GM12878 (cell line): ENCODE results near the gene SCUBE3. TPM values are rescaled to one million over a fixed set of nuclear protein-coding genes. Genes with fewer than 3 reads are reported as not detected.

Experiments used
- ATAC-seq: fragments of 200-7000 bp; cut with Tn5 transposase; 3 replicates; pipeline ENCODE4 v1.9.1; 2020; ENCODE audit warnings: mild to moderate bottlenecking, moderate library complexity
- BruUV-seq: library from RNA; stranded (reverse); fragments of 400-500 nt; replicated peaks from 2 replicates; lab custom pipeline; 2021; lab: Mats Ljungman, UMichigan
- CTCF ChIA-PET: fragments of 300-600 bp; sonication (Branson Sonifier 250); formaldehyde crosslinking; extraction: SDS; loops from one replicate; lab custom pipeline; 2021; ENCODE audit warnings: inconsistent platforms; lab: Yijun Ruan, JAX
- POLR2A ChIA-PET: fragments of 350-600 bp; formaldehyde crosslinking; extraction: SDS; loops from one replicate; lab custom pipeline; 2021; ENCODE audit warnings: inconsistent platforms; lab: Charles Lee
- RAD21 ChIA-PET: fragments of 300-600 bp; sonication (Branson Sonifier 250); formaldehyde crosslinking; loops from one replicate; lab custom pipeline; 2023; ENCODE audit warnings: antibody characterized with exemption; ENCODE audit not compliant: unreplicated experiment; lab: Charles Lee
- SMC1A ChIA-PET: fragments of 300-600 bp; sonication (Branson Sonifier 250); formaldehyde crosslinking; loops from one replicate; lab custom pipeline; 2023; ENCODE audit not compliant: unreplicated experiment, uncharacterized antibody; lab: Charles Lee
- DNase-seq: peaks from one replicate; pipeline ENCODE4 v3.0.0-alpha.2; 2011; ENCODE audit warnings: low read depth, low spot score
- FAIRE-seq: peaks from 3 replicates; lab custom pipeline; 2011; peaks lifted over from hg19 to GRCh38; lab: Jason Lieb, UNC
- H2AFZ ChIP-seq: 2 replicates; pipeline ENCODE4 v1.6.0; 2011; ENCODE audit warnings: low read depth, low read length, control low read depth; ENCODE audit not compliant: control insufficient read depth
- H3K27ac ChIP-seq: 2 replicates; pipeline ENCODE4 v1.5.1; 2011; ENCODE audit warnings: control low read depth; ENCODE audit not compliant: control insufficient read depth, insufficient read depth
- H3K27me3 ChIP-seq, 2 experiments: replicated peaks in 1 of 2; 2 replicates each; pipeline versions ENCODE4 v1.6.0 to v1.6.1; 2011; ENCODE audit warnings: low read length in 1 of 2; ENCODE audit not compliant: control insufficient read depth in 2 of 2, insufficient read depth in 2 of 2
- H3K36me3 ChIP-seq, 2 experiments: 2 replicates each; pipeline ENCODE4 v1.5.1; 2011; ENCODE audit warnings: low read length in 1 of 2; ENCODE audit not compliant: control insufficient read depth in 2 of 2, insufficient read depth in 2 of 2
- H3K4me1 ChIP-seq: 2 replicates; pipeline ENCODE4 v1.6.1; 2011; ENCODE audit warnings: mild to moderate bottlenecking, low read length, moderate library complexity, mixed read lengths; ENCODE audit not compliant: control insufficient read depth, insufficient read depth
- H3K4me2 ChIP-seq: 2 replicates; pipeline ENCODE4 v1.6.0; 2011; ENCODE audit warnings: control low read depth; ENCODE audit not compliant: control insufficient read depth, insufficient read depth
- H3K4me3 ChIP-seq: fragments of 200-600 bp; sonication (generic); 2 replicates; pipeline ENCODE4 v1.5.1; 2016
- H3K79me2 ChIP-seq: 2 replicates; pipeline ENCODE4 v1.6.0; 2011; ENCODE audit warnings: low read length; ENCODE audit not compliant: control insufficient read depth, insufficient read depth
- H3K9ac ChIP-seq: 2 replicates; pipeline ENCODE4 v1.8.0; 2011; ENCODE audit warnings: low read length, control low read depth, mixed read lengths; ENCODE audit not compliant: control insufficient read depth, insufficient read depth
- H3K9me3 ChIP-seq: replicated peaks from 3 replicates; pipeline ENCODE4 v1.5.1; 2011; ENCODE audit warnings: mild to moderate bottlenecking, low read length; ENCODE audit not compliant: control insufficient read depth, insufficient read depth
- H4K20me1 ChIP-seq: 2 replicates; pipeline ENCODE4 v1.6.0; 2011; ENCODE audit not compliant: control insufficient read depth, insufficient read depth
- ATF3 ChIP-seq: IDR thresholded peaks from 2 replicates; pipeline ENCODE4 v1.6.1; 2011; ENCODE audit warnings: low read depth, mild to moderate bottlenecking, low read length, moderate library complexity, borderline replicate concordance; ENCODE audit errors: extremely low read depth
- BCL3 ChIP-seq: IDR thresholded peaks from 2 replicates; pipeline ENCODE4 v1.6.1; 2011; ENCODE audit warnings: borderline replicate concordance, low read depth, mild to moderate bottlenecking, moderate library complexity, low read length; ENCODE audit not compliant: insufficient read depth, poor library complexity, severe bottlenecking
- CHD1 ChIP-seq: IDR thresholded peaks from 2 replicates; pipeline ENCODE4 v1.6.1; 2012; ENCODE audit warnings: low read depth, low read length, improper control_type of control experiment
- RAD21 ChIP-seq: IDR thresholded peaks from 2 replicates; pipeline ENCODE4 v1.6.1; 2011; ENCODE audit warnings: mild to moderate bottlenecking, low read depth, low read length, moderate library complexity; ENCODE audit not compliant: insufficient read depth
- SIN3A ChIP-seq: IDR thresholded peaks from 2 replicates; pipeline ENCODE4 v1.6.1; 2012; ENCODE audit warnings: low read depth, low read length, improper control_type of control experiment
- SREBF1 ChIP-seq: IDR thresholded peaks from 2 replicates; pipeline ENCODE4 v1.6.1; 2012; ENCODE audit warnings: mild to moderate bottlenecking, low read length
- SRF ChIP-seq, 2 experiments: IDR thresholded peaks; 2 replicates each; pipeline ENCODE4 v1.6.1; 2011; ENCODE audit warnings: low read depth in 2 of 2, low read length in 2 of 2, mild to moderate bottlenecking in 1 of 2, moderate library complexity in 1 of 2
- TCF3 ChIP-seq: IDR thresholded peaks from 2 replicates; pipeline ENCODE4 v1.6.1; 2012; ENCODE audit warnings: low read depth, mild to moderate bottlenecking, low read length, borderline replicate concordance; ENCODE audit not compliant: insufficient read depth
- ZNF24 ChIP-seq: fragments of 450-650 bp; IDR thresholded peaks from 2 replicates; pipeline ENCODE4 v1.6.1; 2017; ENCODE audit warnings: antibody characterized with exemption, mild to moderate bottlenecking
- WGBS: methylation state at CpG from one replicate; pipeline ENCODE4 v1.1.6; 2016; ENCODE audit warnings: low lambda C conversion rate; ENCODE audit not compliant: insufficient replicate concordance, insufficient coverage; ENCODE audit errors: missing lambda C conversion rate; 5-methylcytosine and 5-hydroxymethylcytosine counted together
- in situ Hi-C: fragments of 300-500 bp; cut with MboI; formaldehyde crosslinking; loops from 9 replicates; pipeline ENCODE4 v1.14.3; 2018; ENCODE audit warnings: mixed read lengths
- intact Hi-C: fragments of 100-400 bp; cut with micrococcal nuclease; formaldehyde crosslinking; loops from one replicate; pipeline ENCODE4 v1.14.2; 2022; ENCODE audit not compliant: unreplicated experiment
- polyA plus RNA-seq, 11 experiments: library from polyadenylated mRNA; depleted of rRNA in 4 of 11; unstranded in 6 of 11; stranded (reverse) in 5 of 11; fragments of >200 nt; fragmentation: Nextera tagmentation in 4 of 11; fragmentation: Illumina TruSeq in 1 of 11; extraction: Ambion mirVana in 4 of 11; extraction: Trizol in 1 of 11; gene quantifications; 1 replicate in 1 of 11; 2 replicates in 10 of 11; pipeline versions ENCODE4 v1.2.1 to v1.2.3, GENCODE V29; 2011 to 2016; ENCODE audit warnings: inconsistent platforms in 2 of 11, missing spikeins in 2 of 11, low read depth in 1 of 11
- total RNA-seq, 4 experiments: library from RNA; depleted of rRNA in 3 of 4; stranded (reverse); fragments of >200 nt in 3 of 4; fragmentation: Illumina TruSeq in 1 of 4; extraction: Trizol in 1 of 4; gene quantifications; 2 replicates each; pipeline versions ENCODE4 v1.2.1 to v1.2.3, GENCODE V29; 2013 to 2021
- TF ChIP-seq, protein P1 (sequence below), 3 experiments: IDR thresholded peaks in 2 of 3; conservative IDR thresholded peaks in 1 of 3; 2 replicates each; pipeline ENCODE4 v1.5.1; 2011; ENCODE audit warnings: low read depth in 3 of 3, low read length in 3 of 3, mild to moderate bottlenecking in 3 of 3, control low read depth in 2 of 3, moderate library complexity in 2 of 3, inconsistent platforms in 1 of 3, mixed read lengths in 1 of 3; ENCODE audit not compliant: control insufficient read depth in 2 of 3, insufficient read depth in 1 of 3; ENCODE audit errors: extremely low read depth in 1 of 3
- TF ChIP-seq, protein P2 (sequence below): fragments of 450-650 bp; conservative IDR thresholded peaks from 2 replicates; pipeline ENCODE4 v1.6.1; 2017; ENCODE audit warnings: mild to moderate bottlenecking, moderate library complexity

The SCUBE3 gene
- total and polyA plus RNA-seq, 10 of the 15 experiments (the other 5 are each of a cell fraction or from before 2014, with no cell fraction given), result under 0.01 to 0.20 (median 0.07) TPM; not detected in 4

- TF ChIP-seq CHD1 (0 out of 2 replicates have a peak, but pooled peaks have one; percentile 22), SIN3A (no peak), SRF (IDR thresholded peaks at IDR 0.05; ENCODE audit: low read depth in 2 of 2, low read length in 2 of 2) (no peak)
Observed at GRCh38 chr6:35296931-35297600, 83.3 kb downstream of the SCUBE3 start (continued).

DNA sequence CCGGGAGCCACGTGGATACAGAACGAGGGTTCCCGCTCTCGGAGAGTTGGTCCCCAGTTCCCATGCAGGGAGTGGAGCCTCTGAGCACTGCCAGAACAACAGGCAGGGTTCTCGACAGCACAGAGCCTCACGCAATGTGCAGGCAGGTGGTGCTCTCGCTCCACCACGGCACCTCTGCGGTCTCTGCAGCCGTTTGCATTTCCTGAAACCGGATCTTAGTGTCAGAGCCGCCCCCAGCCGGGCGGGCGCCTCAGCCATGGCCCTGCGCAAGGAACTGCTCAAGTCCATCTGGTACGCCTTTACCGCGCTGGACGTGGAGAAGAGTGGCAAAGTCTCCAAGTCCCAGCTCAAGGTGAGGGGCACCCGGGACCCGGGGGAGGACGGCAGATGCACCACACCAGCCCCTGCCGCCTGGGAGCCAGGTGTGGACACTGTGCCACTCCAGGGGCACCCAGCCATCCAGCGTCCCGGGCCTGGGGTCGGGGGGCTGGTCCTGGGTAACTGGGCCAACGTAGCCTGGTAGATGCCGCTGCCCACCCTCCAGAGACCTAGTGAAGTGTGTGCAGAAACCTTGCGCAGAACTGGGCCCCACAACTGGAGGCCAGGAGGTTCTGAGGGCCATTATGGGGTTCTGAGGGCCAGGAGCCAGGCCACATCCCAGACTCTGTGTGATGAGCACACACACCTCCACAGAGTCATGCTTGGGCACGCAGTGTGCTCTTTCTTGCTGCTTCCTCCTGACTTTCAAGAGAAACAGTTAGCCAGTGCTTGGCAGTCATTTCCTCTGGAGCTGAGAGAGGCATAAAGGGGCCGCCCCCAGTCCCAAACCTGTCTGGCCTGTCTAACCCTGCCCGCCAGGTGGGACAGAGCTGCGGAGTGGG, 84.1 kb downstream of the SCUBE3 start, which contains the start of gene DEF6:
TSS of gene DEF6 (plus strand) at position 218 of the 881 bp plus-strand sequence. CDS start at position 257, 39 bp downstream.
- intact Hi-C loops, result loop anchor here (1.0 to 10.0 kb wide), 6 partner anchors 29 to 434 kb away; partner anchors contain the start of genes PPARD and RPL10A
- TF ChIP-seq BCL3 (peak; percentile 26), SREBF1 (no peak), RAD21 (peak; percentile 96), TCF3 (peak; percentile 79), ATF3 (no peak), ZNF24 (peak; percentile 66)
- TF ChIP-seq, protein P1, sequence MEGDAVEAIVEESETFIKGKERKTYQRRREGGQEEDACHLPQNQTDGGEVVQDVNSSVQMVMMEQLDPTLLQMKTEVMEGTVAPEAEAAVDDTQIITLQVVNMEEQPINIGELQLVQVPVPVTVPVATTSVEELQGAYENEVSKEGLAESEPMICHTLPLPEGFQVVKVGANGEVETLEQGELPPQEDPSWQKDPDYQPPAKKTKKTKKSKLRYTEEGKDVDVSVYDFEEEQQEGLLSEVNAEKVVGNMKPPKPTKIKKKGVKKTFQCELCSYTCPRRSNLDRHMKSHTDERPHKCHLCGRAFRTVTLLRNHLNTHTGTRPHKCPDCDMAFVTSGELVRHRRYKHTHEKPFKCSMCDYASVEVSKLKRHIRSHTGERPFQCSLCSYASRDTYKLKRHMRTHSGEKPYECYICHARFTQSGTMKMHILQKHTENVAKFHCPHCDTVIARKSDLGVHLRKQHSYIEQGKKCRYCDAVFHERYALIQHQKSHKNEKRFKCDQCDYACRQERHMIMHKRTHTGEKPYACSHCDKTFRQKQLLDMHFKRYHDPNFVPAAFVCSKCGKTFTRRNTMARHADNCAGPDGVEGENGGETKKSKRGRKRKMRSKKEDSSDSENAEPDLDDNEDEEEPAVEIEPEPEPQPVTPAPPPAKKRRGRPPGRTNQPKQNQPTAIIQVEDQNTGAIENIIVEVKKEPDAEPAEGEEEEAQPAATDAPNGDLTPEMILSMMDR (IDR thresholded peaks at IDR 0.05 in 2 of 3, conservative IDR thresholded peaks at IDR 0.05 in 1 of 3; ENCODE audit: control insufficient read depth in 2 of 3, extremely low read depth in 1 of 3, insufficient read depth in 1 of 3, low read depth in 3 of 3, low read length in 3 of 3), result peak; percentile 92 to 99 (median 97); a peak in 5 of 6 replicates
- TF ChIP-seq, protein P2, sequence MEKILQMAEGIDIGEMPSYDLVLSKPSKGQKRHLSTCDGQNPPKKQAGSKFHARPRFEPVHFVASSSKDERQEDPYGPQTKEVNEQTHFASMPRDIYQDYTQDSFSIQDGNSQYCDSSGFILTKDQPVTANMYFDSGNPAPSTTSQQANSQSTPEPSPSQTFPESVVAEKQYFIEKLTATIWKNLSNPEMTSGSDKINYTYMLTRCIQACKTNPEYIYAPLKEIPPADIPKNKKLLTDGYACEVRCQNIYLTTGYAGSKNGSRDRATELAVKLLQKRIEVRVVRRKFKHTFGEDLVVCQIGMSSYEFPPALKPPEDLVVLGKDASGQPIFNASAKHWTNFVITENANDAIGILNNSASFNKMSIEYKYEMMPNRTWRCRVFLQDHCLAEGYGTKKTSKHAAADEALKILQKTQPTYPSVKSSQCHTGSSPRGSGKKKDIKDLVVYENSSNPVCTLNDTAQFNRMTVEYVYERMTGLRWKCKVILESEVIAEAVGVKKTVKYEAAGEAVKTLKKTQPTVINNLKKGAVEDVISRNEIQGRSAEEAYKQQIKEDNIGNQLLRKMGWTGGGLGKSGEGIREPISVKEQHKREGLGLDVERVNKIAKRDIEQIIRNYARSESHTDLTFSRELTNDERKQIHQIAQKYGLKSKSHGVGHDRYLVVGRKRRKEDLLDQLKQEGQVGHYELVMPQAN, result no peak; the same call in 1 of the 2 replicates

More for the DNA sequence above, 84.1 kb downstream of the SCUBE3 start, which contains the start of gene DEF6:
- ATAC-seq (peak; percentile 92), DNase-seq (peak; percentile 72), FAIRE-seq (peak; percentile 97)
- ChIA-PET CTCF (interaction anchor here (0.6 to 7.2 kb wide), 23 partner anchors 9 to 438 kb away, joined by 3 to 217 read pairs (median 4); partner anchors contain the start of genes FANCE, PPARD, RPL10A and ZNF76), POLR2A (interaction anchor here (0.5 to 2.1 kb wide), 10 partner anchors 12 to 171 kb away, joined by 3 to 7 read pairs (median 3); partner anchors contain the start of genes PPARD, RPL10A and ZNF76), SMC1A (interaction anchor here (0.6 to 7.1 kb wide), 12 partner anchors 10 to 439 kb away, joined by 3 to 135 read pairs (median 4); partner anchors contain the start of genes ARMC12, FANCE and PPARD), RAD21 (interaction anchor here (0.6 to 7.5 kb wide), 14 partner anchors 15 to 439 kb away, joined by 3 to 127 read pairs (median 4); partner anchors contain the start of genes ARMC12, FANCE, PPARD and RPL10A)
- H4K20me1 ChIP-seq, result no peaks in the 10 kb centered on the region
- peak within 1 kb of the TSS; percentile 97 for H3K4me2 ChIP-seq
- H3K9ac ChIP-seq, result peak within 1 kb of the TSS; percentile 79
- H3K27ac ChIP-seq, result peak within 1 kb of the TSS; percentile 93
- peak within 1 kb of the TSS; percentile 80 for H2AFZ ChIP-seq
- WGBS, result under 1% methylated on average over 35 of the region's 35 CpGs
- no peaks in the 10 kb centered on the region for H3K27me3 ChIP-seq
- H3K36me3 ChIP-seq, result peaks cover 4 to 14% of the 10 kb centered on the region in 2 experiments; a peak in 3 of 4 replicates
- peaks cover 25% of the 10 kb centered on the region for H3K4me1 ChIP-seq
- H3K4me3 ChIP-seq, result peak within 1 kb of the TSS; percentile 89
- no peaks in the 10 kb centered on the region for H3K9me3 ChIP-seq
- peaks cover 41% of the 10 kb centered on the region for H3K79me2 ChIP-seq
- BruUV-seq, result TSS peak; percentile 50
- in situ Hi-C loops, result loop anchor here (5.0 kb wide), 2 partner anchors 34 to 169 kb away; partner anchors contain the start of gene RPL10A
